Measurements from ENCODE around the gene ARIH1. TPM values are rescaled to one million over a fixed set of nuclear protein-coding genes. Genes with fewer than 3 reads are reported as not detected.

ARIH1 gene
- total and polyA plus RNA-seq, 2 of the 8 experiments (the other 6 are each of a cell fraction or from before 2014, with no cell fraction given), result 32.7 to 179 TPM

DNA sequence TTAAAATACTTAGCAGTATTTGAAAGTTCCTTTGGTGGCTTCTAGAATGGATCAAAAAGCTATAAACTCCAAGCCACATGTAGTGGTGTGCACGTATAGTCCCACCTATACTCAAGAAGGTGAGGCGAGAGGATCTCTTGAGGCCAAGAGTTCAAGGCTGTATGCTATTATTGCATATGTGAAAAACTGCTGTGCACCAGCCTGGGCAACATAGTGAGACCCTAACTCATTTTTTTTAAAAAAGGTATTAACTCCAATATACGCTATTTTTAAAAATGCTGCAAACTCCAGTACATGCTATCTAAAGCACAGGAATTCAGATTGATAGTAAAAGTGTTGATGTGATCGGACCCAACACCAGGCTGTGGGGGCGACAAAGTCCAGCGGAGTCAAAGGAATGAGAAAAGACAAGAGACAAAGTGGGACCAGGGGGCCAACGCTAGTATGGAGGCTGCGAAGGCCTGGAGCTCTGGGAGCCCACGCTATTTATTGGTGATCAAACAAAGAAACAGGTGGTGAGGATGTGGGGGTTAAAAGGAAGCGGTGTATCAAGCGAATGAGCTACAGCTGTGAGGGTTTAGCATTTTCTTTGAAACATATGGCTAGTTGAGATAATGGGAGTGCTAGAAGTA is 66.6 kb downstream of the ARIH1 start:
- Histone ChIP-seq H3K23me2 (ENCODE audit: low read depth, low read length) (no peaks in the 10 kb centered on the region), H3K23ac (ENCODE audit: insufficient read length) (no peak overlapping the region), H3K27me3 (replicated peaks in 1 of 4; ENCODE audit: control insufficient read depth in 3 of 4, extremely low read depth in 1 of 4, insufficient read depth in 3 of 4, low read length in 3 of 4) (no peaks in the 10 kb centered on the region), H3K14ac (ENCODE audit: insufficient read length) (no peak overlapping the region), H2AFZ (ENCODE audit: low read length) (no peak overlapping the region), H3K56ac (replicated peaks; ENCODE audit: insufficient read length, low read depth, low read length) (no peak overlapping the region), H2AK5ac (ENCODE audit: low read depth, low read length) (no peak overlapping the region), H2BK120ac (replicated peaks; ENCODE audit: low read depth, low read length) (no peak overlapping the region), H4K91ac (replicated peaks; ENCODE audit: insufficient read length, low read length) (no peak overlapping the region), H2BK12ac (ENCODE audit: low read depth, low read length) (no peak overlapping the region), H3K4me3 (ENCODE audit: extremely low read depth in 1 of 4, insufficient read depth in 2 of 4, low read depth in 3 of 4, low read length in 4 of 4) (no peak overlapping the region), H3K4ac (replicated peaks; ENCODE audit: insufficient read length, low read depth, low read length) (no peak overlapping the region), H4K5ac (ENCODE audit: insufficient read length, low read depth, low read length) (no peak overlapping the region), H3K79me2 (ENCODE audit: control insufficient read depth in 1 of 2, insufficient read depth in 2 of 2, low read length in 2 of 2) (peaks cover 0 to 41% of the 10 kb centered on the region in 2 experiments; a peak in 2 of 4 replicates), H3K9ac (replicated peaks in 1 of 4; ENCODE audit: extremely low read depth in 1 of 4, low read depth in 3 of 4, low read length in 3 of 4) (no peak overlapping the region), H3K9me3 (ENCODE audit: insufficient read depth in 2 of 2, low read depth in 1 of 2, low read length in 1 of 2) (peaks cover 12 to 14% of the 10 kb centered on the region in 2 experiments; a peak in 2 of 4 replicates), H4K20me1 (replicated peaks in 1 of 2; ENCODE audit: control insufficient read depth in 1 of 2, insufficient read depth in 2 of 2, low read length in 2 of 2) (no peaks in the 10 kb centered on the region), H3K18ac (ENCODE audit: extremely low read depth, low read length) (no peak overlapping the region), H3K27ac (ENCODE audit: low read depth, low read length) (no peak overlapping the region), H2BK15ac (ENCODE audit: low read length) (no peak overlapping the region), H3K4me1 (replicated peaks in 1 of 4; ENCODE audit: control insufficient read depth in 3 of 4, insufficient read depth in 4 of 4, low read length in 3 of 4) (no peaks in the 10 kb centered on the region), H4K8ac (ENCODE audit: extremely low read depth, insufficient read depth, low read length) (no peak overlapping the region), H2BK5ac (ENCODE audit: low read depth, low read length) (no peak overlapping the region), H2BK20ac (ENCODE audit: low read length) (no peak overlapping the region), H3K36me3 (ENCODE audit: control insufficient read depth in 2 of 4, insufficient read depth in 4 of 4, low read length in 3 of 4) (peaks cover 0 to 19% (median 5%) of the 10 kb centered on the region in 4 experiments; a peak in 3 of 8 replicates), H3K79me1 (ENCODE audit: low read depth, low read length) (no peaks in the 10 kb centered on the region), H3K4me2 (ENCODE audit: insufficient read depth in 1 of 2, low read depth in 2 of 2, low read length in 2 of 2) (no peak overlapping the region)
- TF ChIP-seq E2F6 (IDR thresholded peaks at IDR 0.05), result no peak
- TF ChIP-seq RBBP5 (IDR thresholded peaks at IDR 0.05; ENCODE audit: borderline replicate concordance, low read depth, low read length), result no peak
- no peak for TF ChIP-seq CREB1 (IDR thresholded peaks at IDR 0.05)
- no peak for TF ChIP-seq KDM4A (IDR thresholded peaks at IDR 0.05; ENCODE audit: low read depth, low read length, severe bottlenecking)
- POLR2A ChIA-PET (ENCODE audit: partially characterized antibody), result no interaction called here
- FAIRE-seq, result no peak
- CTCF ChIA-PET (ENCODE audit: partially characterized antibody), result no interaction called here
- DNase-seq (ENCODE audit: low read depth in 1 of 2, low spot score in 2 of 2), result no peak
- WGBS, 2 experiments (ENCODE audit: extremely low coverage in 1 of 2, insufficient coverage in 1 of 2, insufficient read length in 1 of 2, insufficient replicate concordance in 2 of 2, low coverage in 1 of 2, low lambda C conversion rate in 2 of 2, missing lambda C conversion rate in 1 of 2), result 97% methylated on average over 11 of the region's 11 CpGs; no CpG with 5 or more reads in 1 of the 2 experiments
